GM21447 (cell line): Measurements from ENCODE around the gene CLEC2A.
"Not testable (repeated sequence)": the region's sequence is repeated elsewhere in the genome, so short reads cannot be mapped to it uniquely, and the experiment has no call there.

ENCODE experiments used
- ATAC-seq: cut with Tn5 transposase; IDR thresholded peaks from one replicate; pipeline ENCODE4 v1.9.1; 2021; ENCODE audit not compliant: unreplicated experiment

Gene CLEC2A, protein sequence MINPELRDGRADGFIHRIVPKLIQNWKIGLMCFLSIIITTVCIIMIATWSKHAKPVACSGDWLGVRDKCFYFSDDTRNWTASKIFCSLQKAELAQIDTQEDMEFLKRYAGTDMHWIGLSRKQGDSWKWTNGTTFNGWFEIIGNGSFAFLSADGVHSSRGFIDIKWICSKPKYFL

GRCh38 chr12:9932270-9932669, at the start of gene CLEC2A:
CLEC2A (minus strand) TSS chr12:9932370; CDS start chr12:9932329, 41 bp downstream.
- ATAC-seq = no peak

DNA sequence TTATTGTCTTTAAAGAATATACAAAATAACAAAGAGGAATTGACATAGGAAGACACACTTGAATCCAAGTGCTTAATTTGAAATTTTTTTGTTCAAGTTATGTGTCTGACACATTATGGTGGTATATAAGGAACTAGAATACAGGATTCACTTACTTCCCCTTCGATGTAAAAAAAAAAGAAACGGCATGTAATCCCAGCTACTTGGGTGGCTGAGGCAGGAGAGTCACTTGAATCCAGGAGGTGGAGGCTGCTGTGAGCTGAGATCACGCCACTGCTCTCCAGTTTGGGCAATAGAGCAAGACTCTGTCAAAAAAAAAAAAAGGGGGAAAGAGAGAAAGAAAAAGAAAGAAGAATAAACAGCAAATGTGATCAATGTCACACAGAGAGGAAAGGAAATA, 48.0 kb upstream of the CLEC2A start:
- ATAC-seq = no peak

DNA sequence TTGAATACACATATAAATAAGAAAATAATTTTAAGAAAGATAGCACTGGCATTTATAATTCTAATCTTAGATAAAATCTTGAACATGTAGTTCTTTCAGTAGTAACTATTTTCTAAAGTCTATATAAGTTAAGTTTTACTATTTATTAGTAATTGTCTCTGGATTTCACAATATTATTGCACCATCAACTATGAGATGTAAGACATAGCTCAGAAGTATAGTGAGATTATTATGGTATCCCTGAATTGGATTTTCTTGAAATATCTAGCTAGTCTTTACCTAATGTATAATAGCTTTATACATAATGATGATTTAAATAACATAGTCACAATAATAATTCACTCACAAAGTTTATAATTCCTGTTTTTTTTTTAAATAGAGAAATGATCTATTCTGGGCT, 45.7 kb upstream of the CLEC2A start:
- ATAC-seq = no peak

DNA sequence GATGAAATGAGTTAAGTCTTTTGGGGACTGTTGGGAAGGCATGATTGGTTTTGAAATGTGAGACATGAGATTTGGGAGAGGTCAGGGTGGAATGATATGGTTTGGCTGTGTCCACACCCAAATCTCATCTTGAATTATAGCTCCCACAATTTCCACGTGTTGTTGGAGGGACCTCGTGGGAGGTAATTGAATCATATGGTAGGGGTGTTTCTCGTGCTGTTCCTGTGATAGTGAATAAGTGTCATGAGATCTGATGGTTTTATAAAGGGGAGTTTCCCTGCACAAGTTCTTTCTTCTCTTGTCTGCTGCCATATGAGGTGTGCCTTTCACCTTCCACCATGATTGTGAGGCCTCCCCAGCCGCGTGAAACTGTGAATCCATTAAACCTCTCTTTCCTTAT, 44.5 kb upstream of the CLEC2A start:
- not testable (repeated sequence) for ATAC-seq

- no peak for ATAC-seq
Observed at GRCh38 chr12:9975614-9976013, 43.4 kb upstream of the CLEC2A start.

DNA sequence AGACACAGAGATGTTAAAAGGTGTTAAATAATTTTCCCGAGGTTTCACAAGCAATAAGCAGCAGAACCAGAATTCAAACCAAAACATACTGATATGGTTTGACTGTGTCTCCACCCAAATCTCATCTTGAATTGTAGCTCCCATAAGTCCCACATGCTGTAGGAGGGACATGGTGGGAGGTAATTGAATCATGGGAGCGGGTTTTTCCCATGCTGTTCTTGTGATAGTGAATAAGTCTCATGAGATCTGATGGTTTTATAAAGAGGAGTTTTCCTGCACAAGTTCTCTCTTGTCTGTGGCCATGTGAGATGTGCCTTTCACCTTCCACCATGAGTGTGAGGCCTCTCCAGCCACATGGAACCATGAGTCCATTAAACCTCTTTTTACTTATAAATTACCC, 42.6 kb upstream of the CLEC2A start:
- ATAC-seq = not testable (repeated sequence)

GRCh38 chr12:9973949-9974348, 41.8 kb upstream of the CLEC2A start:
- ATAC-seq = no peak

- ATAC-seq = no peak
Observed at GRCh38 chr12:9971181-9971580, 39.0 kb upstream of the CLEC2A start, which contains the start of gene CLEC12A. CLEC12A (plus strand) TSS chr12:9971409; CDS start chr12:9971597, 188 bp downstream.

DNA sequence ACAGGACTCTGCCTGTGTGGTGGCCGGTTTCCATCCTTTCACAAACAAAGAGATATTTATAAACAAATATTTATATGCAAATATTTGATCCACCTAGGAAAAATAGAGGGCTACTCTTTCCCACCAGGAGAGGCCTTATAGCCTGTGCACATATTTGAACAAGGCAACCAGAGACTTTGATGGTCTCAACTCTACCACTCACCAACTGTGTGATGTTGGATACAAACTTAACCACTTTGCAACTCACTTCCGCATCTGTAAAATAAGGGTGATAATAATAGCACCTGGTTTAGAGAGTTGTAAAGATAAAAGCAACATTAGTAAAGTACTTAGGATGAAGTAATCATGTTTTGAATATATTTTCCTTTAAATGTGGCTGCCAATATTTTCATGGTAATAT, 37.5 kb upstream of the CLEC2A start:
- ATAC-seq = no peak

DNA sequence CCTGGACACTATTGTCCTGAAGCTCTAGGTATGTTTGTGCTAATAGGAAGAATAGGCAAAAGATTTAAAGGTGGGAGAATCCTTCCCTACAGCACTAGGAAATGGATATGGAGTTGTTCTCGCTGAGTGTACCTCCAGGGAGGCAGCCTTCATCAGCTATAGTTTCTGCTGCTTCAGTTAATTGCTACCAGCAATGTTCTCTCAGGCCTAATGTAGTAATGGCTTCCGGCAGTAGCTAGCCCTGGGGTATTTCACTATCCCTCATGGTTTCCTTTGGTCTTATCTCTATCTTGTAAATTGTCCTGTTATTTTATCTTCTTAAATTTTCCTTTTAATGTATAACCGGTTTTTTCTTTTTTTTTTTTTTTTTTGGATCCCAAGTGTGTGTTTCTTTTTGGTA, 29.7 kb upstream of the CLEC2A start:
- ATAC-seq = no peak

DNA sequence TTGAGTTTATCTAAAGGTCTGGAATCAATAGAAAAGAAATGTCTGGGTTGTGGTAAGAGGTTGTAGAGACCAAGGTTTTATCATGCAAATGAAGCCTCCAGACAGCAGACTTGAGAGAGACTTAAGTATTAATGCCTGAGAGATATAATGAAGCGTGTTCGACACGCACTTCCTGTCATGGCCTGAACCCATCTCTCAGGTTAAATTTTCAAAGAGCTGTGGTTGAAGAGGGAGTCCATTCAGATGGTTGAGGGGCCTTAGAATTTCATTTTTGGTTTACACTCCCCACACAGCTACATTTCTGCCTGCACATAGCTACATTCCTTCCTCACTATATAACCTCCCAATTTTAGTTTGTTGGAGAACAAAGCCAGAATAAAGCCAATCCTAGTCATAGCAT, 28.9 kb upstream of the CLEC2A start:
- peak; percentile 90 for ATAC-seq

GRCh38 chr12:9960590-9960989, 28.4 kb upstream of the CLEC2A start:
- peak; percentile 25 for ATAC-seq

DNA sequence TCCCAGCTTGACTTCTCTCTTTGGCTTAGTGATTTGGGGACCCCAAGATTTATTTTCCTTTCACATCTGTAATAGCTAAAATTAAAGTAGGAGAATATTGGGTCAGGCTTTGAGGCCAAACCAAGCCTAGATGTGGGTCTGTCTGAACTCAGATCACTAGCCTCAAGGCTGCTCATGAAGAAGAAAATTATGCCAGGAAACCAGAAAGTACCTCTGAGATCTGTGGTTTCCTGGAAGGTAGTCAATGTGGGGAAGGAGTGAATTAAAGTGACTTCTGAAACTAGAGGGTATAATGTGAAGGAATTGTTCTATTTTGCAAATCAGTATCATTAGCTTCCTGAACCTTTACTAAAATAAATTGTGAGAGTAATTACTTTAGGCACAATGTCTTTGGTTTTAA, 25.7 kb upstream of the CLEC2A start:
- no peak for ATAC-seq

DNA sequence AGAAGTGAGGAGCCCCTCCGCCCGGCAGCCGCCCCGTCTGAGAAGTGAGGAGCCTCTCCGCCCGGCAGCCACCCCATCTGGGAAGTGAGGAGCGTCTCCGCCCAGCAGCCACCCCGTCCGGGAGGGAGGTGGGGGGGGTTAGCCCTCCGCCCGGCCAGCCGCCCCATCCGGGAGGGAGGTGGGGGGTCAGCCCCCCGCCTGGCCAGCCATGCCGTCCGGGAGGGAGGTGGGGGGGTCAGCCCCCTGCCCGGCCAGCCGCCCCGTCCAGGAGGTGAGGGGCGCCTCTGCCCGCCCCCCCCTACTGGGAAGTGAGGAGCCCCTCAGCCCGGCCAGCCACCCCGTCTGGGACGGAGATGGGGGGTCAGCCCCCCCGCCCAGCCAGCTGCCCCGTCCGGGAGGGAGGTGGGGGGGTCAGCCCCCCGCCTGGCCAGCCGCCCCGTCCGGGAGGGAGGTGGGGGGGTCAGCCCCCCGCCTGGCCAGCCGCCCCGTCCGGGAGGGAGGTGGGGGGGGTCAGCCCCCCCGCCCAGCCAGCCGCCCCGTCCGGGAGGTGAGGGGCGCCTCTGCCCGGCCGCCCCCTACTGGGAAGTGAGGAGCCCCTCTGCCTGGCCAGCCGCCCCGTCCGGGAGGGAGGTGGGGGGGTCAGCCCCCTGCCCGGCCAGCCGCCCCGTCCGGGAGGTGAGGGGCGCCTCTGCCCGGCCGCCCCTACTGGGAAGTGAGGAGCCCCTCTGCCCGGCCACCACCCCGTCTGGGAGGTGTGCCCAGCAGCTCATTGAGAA, 21.0 kb upstream of the CLEC2A start:
- ATAC-seq = not testable (repeated sequence)

DNA sequence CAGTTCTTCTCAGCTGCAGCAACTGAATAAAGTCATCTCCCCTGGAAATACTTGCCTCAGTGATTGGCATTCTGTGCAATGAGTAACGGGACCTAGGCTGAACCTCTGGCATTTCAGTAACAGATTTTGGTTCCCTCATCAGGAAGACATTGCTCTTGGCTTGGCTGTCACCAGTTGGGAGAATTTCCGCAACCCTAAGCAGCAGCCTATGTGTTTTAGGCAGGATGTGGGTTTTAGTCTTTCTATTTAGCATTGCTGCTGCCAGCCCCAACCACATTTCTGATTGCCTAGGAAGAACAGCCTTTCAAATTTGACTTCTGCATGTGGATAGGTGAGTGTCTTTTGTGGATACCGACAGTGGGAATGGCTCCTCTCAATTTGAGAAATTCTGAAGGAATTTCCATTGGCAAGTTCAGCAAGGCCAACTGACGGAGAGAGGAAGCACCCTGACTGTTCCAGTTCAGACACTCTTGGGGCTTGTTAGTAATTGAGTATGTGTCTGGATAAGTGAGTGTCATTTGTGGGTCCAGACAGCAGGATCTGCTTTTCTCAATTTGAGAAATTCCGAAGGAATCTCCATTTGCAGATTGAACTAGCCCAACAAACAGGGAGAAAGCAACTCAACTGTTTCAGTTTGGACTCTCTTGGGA, 19.0 kb upstream of the CLEC2A start:
- ATAC-seq = peak; percentile 31

DNA sequence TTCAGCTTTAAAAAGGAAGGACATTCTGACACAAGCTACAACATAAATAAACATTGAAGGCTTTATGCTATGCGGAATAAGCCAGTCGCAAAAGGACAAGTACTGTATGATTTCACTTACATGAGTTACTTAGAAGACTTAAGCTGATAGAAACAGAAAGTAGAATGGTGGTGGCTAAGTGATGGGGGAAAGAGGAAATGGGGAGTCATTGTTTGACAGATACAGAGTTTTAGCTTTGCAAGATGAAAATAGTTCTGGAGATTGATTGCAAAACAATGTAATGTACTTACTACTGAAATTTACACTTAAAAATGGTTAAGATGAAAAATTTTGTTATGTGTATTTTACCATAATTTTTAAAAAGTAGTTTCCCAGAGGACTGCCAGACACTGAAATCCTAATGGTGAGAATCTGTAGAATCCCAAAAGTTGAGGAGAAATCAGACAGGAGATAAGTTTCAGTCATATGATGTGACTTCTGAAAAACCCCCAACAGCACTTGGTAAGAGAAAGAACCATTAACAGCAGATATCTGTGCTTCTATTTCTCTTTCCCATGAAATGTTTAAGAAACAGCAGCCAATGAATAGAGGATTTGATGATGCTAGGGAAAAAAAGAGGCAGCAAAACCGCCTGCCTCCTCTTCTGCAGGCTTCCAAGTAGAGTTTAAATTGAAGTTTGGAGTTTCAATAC, 16.6 kb upstream of the CLEC2A start:
- peak; percentile 95 for ATAC-seq

GRCh38 chr12:9947674-9948073, 15.5 kb upstream of the CLEC2A start:
- ATAC-seq = no peak

DNA sequence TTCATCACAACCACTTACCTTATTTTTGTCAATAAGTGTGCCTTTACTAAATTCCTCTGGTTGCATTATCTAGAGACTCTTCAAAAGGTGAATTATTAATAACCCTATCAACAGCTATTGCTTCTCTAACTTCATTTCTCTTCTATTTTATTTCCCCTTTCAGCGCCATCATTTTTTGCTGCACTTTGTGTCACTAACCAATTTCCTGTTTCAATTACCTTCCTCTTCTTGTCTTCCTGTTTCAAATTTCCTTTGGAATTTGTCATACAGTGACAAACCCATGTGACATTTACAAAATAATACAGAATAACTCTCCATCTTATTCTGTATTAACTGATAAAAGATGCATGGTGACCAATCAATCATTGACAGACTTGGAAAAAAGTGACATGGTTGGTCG, 12.2 kb upstream of the CLEC2A start:
- ATAC-seq = no peak

GRCh38 chr12:9943240-9943639, 11.1 kb upstream of the CLEC2A start:
- peak; percentile 75 for ATAC-seq

- no peak for ATAC-seq
Observed at GRCh38 chr12:9941838-9942237, 9.7 kb upstream of the CLEC2A start.

DNA sequence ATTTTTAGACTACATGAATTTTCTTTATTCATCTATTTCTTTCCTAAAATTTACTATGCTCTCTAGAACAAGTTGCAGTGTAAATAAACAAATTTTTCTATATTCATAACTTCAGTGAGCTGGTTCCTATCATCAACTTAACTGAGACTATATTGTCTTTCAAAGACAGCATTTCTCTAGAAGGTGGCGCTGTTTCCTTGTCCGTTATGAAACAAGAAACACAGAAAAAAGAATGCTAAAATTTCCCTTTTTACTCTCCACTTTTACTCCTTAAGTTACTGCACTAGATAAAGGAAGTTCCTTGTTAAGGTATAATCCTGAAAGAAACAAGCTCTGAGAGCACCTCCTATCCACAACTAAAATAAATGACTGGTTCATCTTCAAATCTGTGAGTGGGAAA, 8.2 kb upstream of the CLEC2A start:
- no peak for ATAC-seq

- ATAC-seq = no peak
Observed at GRCh38 chr12:9936591-9936990, 4.4 kb upstream of the CLEC2A start.
